ENCODE measurements around the gene SLC14A1.

DNA sequence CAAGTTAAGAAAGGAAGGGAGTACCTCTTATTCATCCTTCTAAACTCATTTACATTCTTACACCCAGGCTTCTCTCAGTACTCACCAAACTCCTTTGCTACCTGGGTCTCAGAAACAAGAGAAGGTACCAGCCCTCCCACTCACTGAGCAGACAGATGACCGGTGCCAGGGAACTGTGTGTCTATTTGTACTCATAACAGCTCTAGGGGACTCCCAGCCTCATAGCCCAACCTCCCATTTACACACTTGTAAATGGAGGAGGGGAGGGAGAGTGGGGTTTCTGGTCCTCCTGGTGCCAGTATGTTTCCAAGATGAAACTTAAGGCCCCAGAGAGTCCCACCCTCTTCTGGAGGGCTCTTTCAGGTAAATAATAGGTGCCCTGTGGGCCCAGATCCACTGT, 58.7 kb downstream of the SLC14A1 start:
- TF ChIP-seq, protein P1, sequence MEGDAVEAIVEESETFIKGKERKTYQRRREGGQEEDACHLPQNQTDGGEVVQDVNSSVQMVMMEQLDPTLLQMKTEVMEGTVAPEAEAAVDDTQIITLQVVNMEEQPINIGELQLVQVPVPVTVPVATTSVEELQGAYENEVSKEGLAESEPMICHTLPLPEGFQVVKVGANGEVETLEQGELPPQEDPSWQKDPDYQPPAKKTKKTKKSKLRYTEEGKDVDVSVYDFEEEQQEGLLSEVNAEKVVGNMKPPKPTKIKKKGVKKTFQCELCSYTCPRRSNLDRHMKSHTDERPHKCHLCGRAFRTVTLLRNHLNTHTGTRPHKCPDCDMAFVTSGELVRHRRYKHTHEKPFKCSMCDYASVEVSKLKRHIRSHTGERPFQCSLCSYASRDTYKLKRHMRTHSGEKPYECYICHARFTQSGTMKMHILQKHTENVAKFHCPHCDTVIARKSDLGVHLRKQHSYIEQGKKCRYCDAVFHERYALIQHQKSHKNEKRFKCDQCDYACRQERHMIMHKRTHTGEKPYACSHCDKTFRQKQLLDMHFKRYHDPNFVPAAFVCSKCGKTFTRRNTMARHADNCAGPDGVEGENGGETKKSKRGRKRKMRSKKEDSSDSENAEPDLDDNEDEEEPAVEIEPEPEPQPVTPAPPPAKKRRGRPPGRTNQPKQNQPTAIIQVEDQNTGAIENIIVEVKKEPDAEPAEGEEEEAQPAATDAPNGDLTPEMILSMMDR (IDR thresholded peaks at IDR 0.05), result no peak
- no peak for TF ChIP-seq POLR2A (IDR thresholded peaks at IDR 0.05)
